ENCODE measurements around the gene DGKD. TPM values are rescaled to one million over a fixed set of nuclear protein-coding genes. Genes with fewer than 3 reads are reported as not detected.

DGKD gene
- total and polyA plus RNA-seq, 9 of the 15 experiments (the other 6 are each of a cell fraction or from before 2014, with no cell fraction given), result 0.52 to 29.5 (median 10.6) TPM

GRCh38 chr2:233453111-233453915, 99.0 kb downstream of the DGKD start:
- ChIA-PET CTCF (ENCODE audit: low intra/inter-chr PET ratio) (no interaction called here), POLR2A (no interaction called here)
- Histone ChIP-seq H3K9ac (ENCODE audit: insufficient read depth in 1 of 2, low read depth in 2 of 2, low read length in 2 of 2) (no peak overlapping the region; a peak in 1 of 4 replicates), H3K4me2 (ENCODE audit: insufficient read depth, low read length) (no peak overlapping the region), H3K27me3 (ENCODE audit: control insufficient read depth in 2 of 2, insufficient read depth in 2 of 2, low read length in 2 of 2) (no peaks in the 10 kb centered on the region), H3K4me1 (replicated peaks in 1 of 2; ENCODE audit: control insufficient read depth in 2 of 2, insufficient read depth in 2 of 2, low read length in 2 of 2) (peaks cover 7 to 18% of the 10 kb centered on the region in 2 experiments; a peak in 4 of 5 replicates), H3K4me3 (no peak overlapping the region), H3K9me1 (ENCODE audit: control insufficient read depth, insufficient read depth, low read length) (no peaks in the 10 kb centered on the region), H3K9me3 (replicated peaks; ENCODE audit: control insufficient read depth, insufficient read depth, low read depth, low read length) (no peaks in the 10 kb centered on the region), H3K79me2 (ENCODE audit: control insufficient read depth, insufficient read depth, low read length) (no peaks in the 10 kb centered on the region), H3K36me3 (ENCODE audit: control insufficient read depth, insufficient read depth, low read length) (peaks cover 71% of the 10 kb centered on the region; the same call in 2 of the 3 replicates), H2AFZ (ENCODE audit: low read depth, low read length) (no peak overlapping the region), H3K27ac (ENCODE audit: extremely low read depth, low read depth, low read length) (no peak overlapping the region), H4K20me1 (replicated peaks; ENCODE audit: control insufficient read depth, insufficient read depth, low read length) (no peaks in the 10 kb centered on the region)
- intact Hi-C loops (cut with micrococcal nuclease), result no loop called here
- in situ Hi-C loops (cut with MboI), result no loop called here
- FAIRE-seq (no peak), ATAC-seq (no peak), DNase-seq (ENCODE audit: extremely low read depth in 1 of 4, low spot score in 3 of 4) (no peak)
- WGBS (ENCODE audit: insufficient coverage, low coverage, missing lambda C conversion rate), result 81% methylated on average over 8 of the region's 10 CpGs
- no TSS peak for BruUV-seq (replicated peaks)
- TF ChIP-seq FOXA3 (CRISPR knock-in tag; conservative IDR thresholded peaks at IDR 0.05 in 1 of 2, IDR thresholded peaks at IDR 0.05 in 1 of 2), result no peak
- TF ChIP-seq ZNF140 (CRISPR knock-in tag; IDR thresholded peaks at IDR 0.05), result no peak
- no peak for TF ChIP-seq ZNF263 (CRISPR knock-in tag; IDR thresholded peaks at IDR 0.05; ENCODE audit: borderline replicate concordance)
- no peak for TF ChIP-seq MAFG (tag; conservative IDR thresholded peaks at IDR 0.05)
- no peak for TF ChIP-seq TEAD1 (CRISPR knock-in tag; IDR thresholded peaks at IDR 0.05)
- TF ChIP-seq CTCF (IDR thresholded peaks at IDR 0.05 in 2 of 3, conservative IDR thresholded peaks at IDR 0.05 in 1 of 3; ENCODE audit: insufficient read depth in 2 of 3, low read depth in 1 of 3, low read length in 3 of 3), result no peak
- TF ChIP-seq GTF3C2 (IDR thresholded peaks at IDR 0.05; ENCODE audit: borderline replicate concordance, extremely low read depth, insufficient read length), result no peak
- TF ChIP-seq FOXP1 (CRISPR knock-in tag; IDR thresholded peaks at IDR 0.05), result no peak
- TF ChIP-seq JUNB (CRISPR knock-in tag; conservative IDR thresholded peaks at IDR 0.05), result no peak
- TF ChIP-seq HCFC1 (IDR thresholded peaks at IDR 0.05; ENCODE audit: low read depth, low read length), result no peak
- no peak for TF ChIP-seq CREB5 (CRISPR knock-in tag; IDR thresholded peaks at IDR 0.05)
- TF ChIP-seq JUND (IDR thresholded peaks at IDR 0.05; ENCODE audit: borderline replicate concordance, low read depth, low read length), result no peak
- TF ChIP-seq JUND (tag; IDR thresholded peaks at IDR 0.05; ENCODE audit: borderline replicate concordance, low read depth, low read length), result no peak
- no peak for TF ChIP-seq IRF9 (tag; IDR thresholded peaks at IDR 0.05)
